NCI-H128 (cell line): ENCODE measurements around the gene ATP1B2.

Experiments used
- DNase-seq: peaks from one replicate; lab custom pipeline; 2025; ENCODE audit not compliant: unreplicated experiment; lab: John Stamatoyannopoulos, UW

ATP1B2 gene

DNA sequence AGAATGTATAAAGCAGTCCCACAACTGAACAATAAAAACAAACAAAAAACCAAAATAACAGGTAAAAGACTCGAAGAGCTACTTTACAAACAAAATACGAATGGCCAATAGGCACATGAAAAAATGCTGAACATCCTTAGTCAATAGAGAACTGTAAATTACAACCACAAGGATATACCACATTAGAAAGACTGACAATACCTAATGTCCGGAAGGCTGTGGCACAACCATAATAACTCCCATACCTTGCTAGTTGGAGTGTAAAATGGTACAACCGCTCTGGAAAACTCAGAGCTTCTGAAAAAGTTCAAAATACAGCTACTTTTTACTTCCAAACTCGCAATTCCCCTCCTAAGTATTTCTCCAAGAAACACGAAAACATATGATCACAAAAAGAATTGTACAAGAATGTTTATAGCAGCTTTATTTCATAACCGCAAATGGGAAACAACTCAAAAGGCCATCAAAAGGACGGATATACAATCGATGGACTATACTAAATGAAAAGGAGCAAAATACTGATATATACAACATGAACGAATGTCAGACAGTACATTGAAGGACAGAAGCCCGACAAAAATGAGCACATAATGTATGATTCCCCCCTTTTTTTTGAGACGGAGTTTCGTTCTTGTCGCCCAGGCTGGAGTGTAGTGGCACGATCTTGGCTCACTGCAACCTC, 34.3 kb downstream of the ATP1B2 start:
- DNase-seq = no peak

- peak; percentile 83 for DNase-seq
Observed at GRCh38 chr17:7685533-7686221, 35.0 kb downstream of the ATP1B2 start.

GRCh38 chr17:7686222-7687071, 35.7 kb downstream of the ATP1B2 start:
- peak; percentile 82 for DNase-seq

- peak; percentile 47 for DNase-seq
Observed at GRCh38 chr17:7687072-7687907, 36.6 kb downstream of the ATP1B2 start, which contains the start of gene TP53. Gene TP53 (minus strand): TSS chr17:7687490. CDS start chr17:7676594, 10,896 bp downstream.

DNA sequence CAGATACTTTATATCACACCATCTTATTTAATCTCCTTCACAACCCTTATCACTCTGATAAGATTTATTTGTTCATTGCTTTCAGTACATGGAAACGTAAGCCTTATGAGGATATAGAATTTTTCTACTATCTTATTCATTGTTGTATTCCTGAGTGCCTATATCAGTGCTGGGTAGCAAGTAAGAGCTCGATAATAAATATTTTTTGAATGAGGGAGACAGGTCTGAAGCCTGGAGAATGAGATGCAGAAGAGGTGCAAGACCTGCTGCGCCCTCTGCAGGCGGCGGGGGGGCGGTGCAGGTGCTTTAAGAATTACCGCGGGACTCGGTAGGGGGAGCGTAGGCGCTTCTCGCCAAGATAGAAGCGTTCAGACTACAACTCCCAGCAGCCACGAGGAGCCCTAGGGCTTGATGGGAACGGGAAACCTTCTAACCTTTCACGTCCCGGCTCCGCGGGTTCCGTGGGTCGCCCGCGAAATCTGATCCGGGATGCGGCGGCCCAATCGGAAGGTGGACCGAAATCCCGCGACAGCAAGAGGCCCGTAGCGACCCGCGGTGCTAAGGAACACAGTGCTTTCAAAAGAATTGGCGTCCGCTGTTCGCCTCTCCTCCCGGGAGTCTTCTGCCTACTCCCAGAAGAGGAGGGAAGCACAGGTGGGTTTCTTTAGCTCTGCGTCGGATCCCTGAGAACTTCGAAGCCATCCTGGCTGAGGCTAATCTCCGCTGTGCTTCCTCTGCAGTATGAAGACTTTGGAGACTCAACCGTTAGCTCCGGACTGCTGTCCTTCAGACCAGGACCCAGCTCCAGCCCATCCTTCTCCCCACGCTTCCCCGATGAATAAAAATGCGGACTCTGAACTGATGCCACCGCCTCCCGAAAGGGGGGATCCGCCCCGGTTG, 37.4 kb downstream of the ATP1B2 start, which contains the start of gene WRAP53:
Gene WRAP53, plus strand, starts transcription at position 570 of the 900 bp plus-strand sequence. Its CDS starts 172 bp downstream, at position 742.
- peak; percentile 91 for DNase-seq

DNA sequence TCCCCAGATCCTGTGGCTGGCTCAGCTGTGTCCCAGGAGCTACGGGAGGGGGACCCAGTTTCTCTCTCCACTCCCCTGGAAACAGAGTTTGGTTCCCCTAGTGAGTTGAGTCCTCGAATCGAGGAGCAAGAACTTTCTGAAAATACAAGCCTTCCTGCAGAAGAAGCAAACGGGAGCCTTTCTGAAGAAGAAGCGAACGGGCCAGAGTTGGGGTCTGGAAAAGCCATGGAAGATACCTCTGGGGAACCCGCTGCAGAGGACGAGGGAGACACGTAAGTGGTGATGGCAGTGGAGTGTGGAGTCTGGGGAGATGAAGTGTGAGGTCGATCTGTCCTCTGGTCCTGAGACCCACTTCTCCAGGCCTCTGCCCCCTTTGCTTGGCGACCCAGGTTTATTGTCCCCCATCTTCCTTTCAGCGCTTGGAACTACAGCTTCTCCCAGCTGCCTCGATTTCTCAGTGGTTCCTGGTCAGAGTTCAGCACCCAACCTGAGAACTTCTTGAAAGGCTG, 38.1 kb downstream of the ATP1B2 start:
- no peak for DNase-seq

DNA sequence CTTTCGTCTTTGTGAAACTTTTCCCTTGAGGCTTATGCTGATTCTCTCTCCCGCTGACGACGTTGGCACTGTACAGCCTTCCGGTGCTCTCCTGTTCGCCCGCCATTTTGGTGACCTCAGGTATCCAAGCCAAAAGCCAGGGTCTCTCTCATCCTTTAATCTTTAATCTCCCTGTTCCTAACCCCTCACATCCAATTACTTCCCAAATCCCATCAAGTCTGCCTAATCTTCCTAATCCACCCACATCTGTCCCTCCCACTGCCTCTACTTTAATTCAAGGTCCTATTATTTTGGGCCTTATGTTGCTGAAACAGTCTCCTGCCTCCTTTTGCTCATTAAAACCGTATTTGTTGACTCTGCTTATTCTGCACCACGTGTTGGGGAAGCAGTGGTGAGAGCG, 44.9 kb downstream of the ATP1B2 start:
- no peak for DNase-seq

DNA sequence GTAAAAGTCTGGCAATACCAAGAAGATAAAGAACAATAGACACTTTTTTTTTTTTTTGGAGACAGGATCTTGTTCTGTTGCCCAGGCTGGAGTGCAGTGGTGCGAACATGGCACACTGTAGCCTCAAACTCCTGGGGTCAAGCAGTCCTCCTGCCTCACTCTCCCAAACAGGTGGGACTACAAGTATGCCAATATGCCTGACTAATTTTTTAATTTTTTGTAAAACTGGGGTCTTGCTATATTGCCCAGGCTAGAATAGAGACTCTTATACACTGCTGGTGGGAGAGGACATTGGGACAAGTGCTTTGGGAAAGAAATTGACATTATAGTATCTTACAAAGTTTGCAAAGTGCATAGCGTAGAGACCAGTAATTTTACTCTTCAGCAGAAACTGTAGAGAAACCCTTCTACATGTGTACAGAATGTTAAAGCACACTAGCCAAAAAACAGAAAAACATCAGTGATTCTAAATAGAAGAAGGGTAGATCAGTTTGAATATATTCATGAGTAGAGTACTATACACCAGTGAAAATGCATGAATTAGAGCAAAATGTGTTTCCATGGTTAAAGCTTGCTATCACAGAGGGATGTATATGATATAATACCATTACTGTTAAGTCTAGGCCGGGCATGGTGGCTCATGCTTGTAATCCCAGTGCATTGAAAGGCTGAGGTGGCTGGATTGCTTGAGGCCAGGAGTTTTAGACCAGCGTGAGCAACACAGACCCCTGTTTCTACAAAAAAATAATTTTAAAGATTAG, 47.3 kb downstream of the ATP1B2 start:
- no peak for DNase-seq

- DNase-seq = no peak
Observed at GRCh38 chr17:7700510-7700909, 49.8 kb downstream of the ATP1B2 start.

DNA sequence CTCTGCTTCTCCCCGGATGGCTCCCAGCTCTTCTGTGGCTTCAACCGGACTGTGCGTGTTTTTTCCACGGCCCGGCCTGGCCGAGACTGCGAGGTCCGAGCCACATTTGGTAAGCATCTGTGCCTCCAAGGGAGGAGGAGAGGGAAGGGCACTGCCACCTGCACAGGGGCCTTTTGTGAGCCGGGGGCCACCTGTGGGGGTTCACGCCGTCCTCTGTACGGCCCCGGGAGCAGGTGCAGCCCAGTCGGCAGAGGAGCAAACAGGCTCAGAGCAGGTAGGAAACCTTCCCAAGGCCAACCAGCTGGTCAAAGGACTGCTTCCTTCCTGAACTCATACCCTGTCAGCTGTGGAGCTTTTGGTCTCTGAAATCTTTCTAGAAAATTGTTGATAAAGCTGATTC, 51.0 kb downstream of the ATP1B2 start:
- DNase-seq = no peak

DNA sequence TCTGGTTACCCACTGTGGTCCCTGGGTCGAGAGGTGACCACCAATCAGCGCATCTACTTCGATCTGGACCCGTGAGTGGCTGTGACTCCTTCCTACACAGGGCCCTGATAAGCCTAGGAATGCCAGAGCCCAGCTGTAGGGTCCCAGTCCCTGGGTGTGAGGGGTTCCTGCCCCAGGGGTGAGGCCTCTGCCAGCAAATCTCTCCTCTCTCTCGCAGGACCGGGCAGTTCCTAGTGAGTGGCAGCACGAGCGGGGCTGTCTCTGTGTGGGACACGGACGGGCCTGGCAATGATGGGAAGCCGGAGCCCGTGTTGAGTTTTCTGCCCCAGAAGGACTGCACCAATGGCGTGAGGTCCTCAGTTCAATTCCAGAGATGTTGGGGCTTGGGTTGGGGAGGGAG, 52.0 kb downstream of the ATP1B2 start:
- DNase-seq = no peak

DNA sequence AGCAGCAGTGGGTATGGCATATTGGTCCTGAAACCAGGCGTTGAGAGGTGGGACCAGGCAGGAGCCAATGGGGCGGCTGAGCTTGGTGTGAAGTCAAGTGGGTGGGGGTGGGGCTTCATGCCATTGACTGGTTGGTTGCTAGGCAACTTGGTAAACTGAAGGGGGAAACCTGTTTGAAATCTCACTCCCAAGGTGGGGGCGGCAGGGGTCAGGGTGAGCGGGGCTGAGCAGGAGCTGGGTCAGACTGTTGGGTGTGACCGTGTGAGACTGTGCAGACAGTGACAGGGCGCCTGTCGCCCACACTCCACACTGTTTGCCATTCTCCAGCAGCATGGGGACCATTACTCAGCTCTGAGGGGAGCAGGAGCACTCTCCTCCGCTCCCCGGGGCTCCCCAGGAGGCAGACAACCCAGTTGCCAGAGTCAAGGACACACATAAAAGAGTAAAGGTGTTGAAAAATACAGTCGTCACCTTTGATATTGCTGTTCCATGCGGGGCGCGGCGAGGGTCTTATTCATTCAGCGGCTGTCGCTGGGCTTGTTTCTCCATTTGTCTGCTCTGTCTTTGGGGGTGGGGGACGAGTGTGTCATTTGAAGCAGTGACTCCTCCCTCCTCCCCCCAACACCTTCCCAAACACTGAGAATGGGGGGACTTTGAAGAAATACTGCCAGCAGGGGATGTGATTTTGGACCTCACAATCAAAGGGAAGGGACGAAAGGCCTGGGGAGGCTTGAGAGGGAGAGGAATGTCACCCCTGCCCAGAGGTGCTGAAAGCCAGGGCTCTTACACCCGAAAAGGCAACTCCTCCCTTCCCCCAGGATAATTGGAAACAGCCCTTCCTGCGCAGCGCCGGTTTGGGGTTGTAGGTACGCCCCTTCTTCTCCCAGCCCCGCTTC, 53.1 kb downstream of the ATP1B2 start:
- DNase-seq = peak; percentile 44

- DNase-seq = peak; percentile 22
Observed at GRCh38 chr17:7704601-7705268, 54.0 kb downstream of the ATP1B2 start, which contains the start of gene EFNB3. Gene EFNB3 (plus strand): TSS chr17:7705202. CDS start chr17:7705599, 397 bp downstream.

- DNase-seq = no peak
Observed at GRCh38 chr17:7705269-7706255, 54.8 kb downstream of the ATP1B2 start.

DNA sequence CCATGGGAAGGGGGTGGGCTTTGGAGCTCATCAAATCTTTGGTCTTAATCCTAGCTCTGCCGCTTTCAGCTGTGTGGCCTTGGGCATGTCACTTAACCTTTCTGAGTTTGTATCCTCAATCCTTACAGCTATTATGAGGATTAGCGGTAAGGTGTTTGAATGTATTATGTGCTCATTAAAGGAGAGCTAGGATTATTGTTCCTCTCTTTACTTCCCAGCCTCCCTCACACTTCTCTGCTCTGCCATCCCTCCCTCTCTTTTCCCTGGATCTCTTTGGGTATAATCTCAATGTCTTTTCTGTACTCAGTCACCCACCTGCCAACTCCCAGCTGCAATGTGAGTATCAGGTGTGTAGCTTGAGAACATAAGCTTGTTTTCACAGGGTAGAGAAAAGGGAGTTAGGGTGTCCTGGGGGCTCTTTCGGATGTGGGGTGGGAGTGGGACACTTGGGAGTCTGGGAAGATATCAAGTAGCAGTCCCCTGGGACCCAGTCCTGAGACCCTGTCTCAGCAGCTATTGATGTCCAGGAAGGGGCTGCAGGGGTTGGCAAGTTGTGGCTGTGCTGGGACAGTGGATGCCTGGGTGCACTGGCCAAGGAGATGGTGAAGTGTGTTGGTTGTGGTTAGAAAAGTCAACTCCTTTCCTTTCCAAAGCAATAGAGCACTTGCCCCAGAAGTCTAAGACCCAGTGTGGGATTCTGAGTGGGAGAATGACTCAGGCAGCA, 56.1 kb downstream of the ATP1B2 start:
- no peak for DNase-seq
